Stimulated activated CD4-positive, alpha-beta T cell treated with anti-CD3 and anti-CD28 coated beads, Interleukin-4, amount 100 ng/mL, for 24 hours (primary cell): Measurements from ENCODE around the gene KRTAP10-3.
"Not testable (repeated sequence)": the region's sequence is repeated elsewhere in the genome, so short reads cannot be mapped to it uniquely, and the experiment has no call there.

ENCODE experiments used
- DNase-seq: peaks from one replicate; pipeline ENCODE4 v3.0.0-alpha.2; 2020

Gene KRTAP10-3

GRCh38 chr21:44558695-44559094 lies at the start of gene KRTAP10-3:
Gene KRTAP10-3 (minus strand): TSS chr21:44558795. CDS start chr21:44558715, 80 bp downstream.
- DNase-seq, result no peak

DNA sequence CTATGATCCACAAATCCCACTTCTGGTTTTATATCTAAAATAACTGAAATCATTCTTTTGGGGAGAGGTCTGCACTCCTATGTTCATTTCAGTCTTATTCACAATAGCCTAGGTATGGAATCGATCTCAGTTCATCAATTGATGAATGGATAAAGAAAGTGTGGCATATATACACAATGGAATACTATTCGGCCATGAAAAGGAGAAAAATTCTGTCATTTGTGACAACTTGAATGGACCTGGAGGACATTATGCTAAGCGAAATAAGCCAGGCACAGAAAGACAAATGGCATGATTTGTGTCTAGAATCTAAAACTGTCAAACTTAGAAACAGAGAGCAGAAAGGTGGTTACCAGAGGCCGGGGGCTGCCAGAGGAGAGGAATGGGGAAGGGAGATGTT lies 47.9 kb upstream of the KRTAP10-3 start:
- DNase-seq, result no peak

- no peak for DNase-seq
Observed at GRCh38 chr21:44603911-44604310, 45.3 kb upstream of the KRTAP10-3 start.

- no peak for DNase-seq
Observed at GRCh38 chr21:44603109-44603875, 44.7 kb upstream of the KRTAP10-3 start.

- DNase-seq, result no peak
Observed at GRCh38 chr21:44602463-44602850, 43.9 kb upstream of the KRTAP10-3 start.

- DNase-seq, result no peak
Observed at GRCh38 chr21:44601596-44602462, 43.2 kb upstream of the KRTAP10-3 start.

DNA sequence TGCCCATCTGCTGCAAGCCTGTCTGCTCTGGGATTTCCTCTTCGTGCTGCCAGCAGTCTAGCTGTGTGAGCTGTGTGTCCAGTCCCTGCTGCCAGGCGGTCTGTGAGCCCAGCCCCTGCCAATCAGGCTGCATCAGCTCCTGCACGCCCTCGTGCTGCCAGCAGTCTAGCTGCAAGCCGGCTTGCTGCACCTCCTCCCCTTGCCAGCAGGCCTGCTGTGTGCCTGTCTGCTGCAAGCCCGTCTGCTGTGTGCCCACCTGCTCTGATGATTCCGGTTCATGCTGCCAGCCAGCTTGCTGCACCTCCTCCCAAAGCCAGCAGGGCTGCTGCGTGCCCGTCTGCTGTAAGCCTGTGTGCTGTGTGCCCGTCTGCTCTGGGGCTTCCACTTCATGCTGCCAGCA lies 42.5 kb upstream of the KRTAP10-3 start:
- not testable (repeated sequence) for DNase-seq

GRCh38 chr21:44600118-44600978 lies 41.8 kb upstream of the KRTAP10-3 start, which contains the start of gene KRTAP10-7:
Gene KRTAP10-7 (plus strand): TSS chr21:44600597. CDS start chr21:44600622, 25 bp downstream.
- DNase-seq, result not testable (repeated sequence)

GRCh38 chr21:44599264-44600029 lies 40.9 kb upstream of the KRTAP10-3 start:
- no peak for DNase-seq

- no peak for DNase-seq
Observed at GRCh38 chr21:44598061-44598460, 39.5 kb upstream of the KRTAP10-3 start.

DNA sequence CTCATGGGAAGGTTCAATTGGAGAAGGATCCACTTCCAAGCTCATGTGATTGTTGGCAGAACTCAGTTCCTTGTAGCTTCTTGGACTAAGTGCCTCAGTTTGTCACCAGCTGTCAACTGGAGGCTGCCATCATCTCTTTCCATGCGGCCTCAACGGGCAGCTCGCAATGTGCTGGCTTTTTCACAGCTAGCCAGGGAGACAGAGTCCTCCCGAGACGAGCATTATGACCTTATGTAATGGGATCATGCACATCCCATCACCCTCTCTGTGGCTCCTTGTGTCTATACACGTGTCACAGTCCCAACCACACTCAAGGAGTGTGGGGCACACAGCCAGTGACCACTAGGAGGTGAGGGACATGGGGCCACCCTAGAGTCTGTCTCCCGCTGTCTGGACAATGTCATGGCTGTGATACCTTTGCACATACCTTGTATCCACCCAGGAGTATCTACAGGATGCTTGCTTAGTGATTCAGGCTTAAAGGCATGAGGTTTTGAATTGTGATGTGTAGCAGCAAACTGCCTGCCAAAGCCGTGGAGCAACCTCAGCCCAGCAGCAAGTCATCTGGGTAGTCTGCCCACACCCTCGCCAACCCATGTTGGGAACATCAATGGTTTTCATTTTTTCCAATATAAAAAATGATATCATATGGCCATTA lies 37.6 kb upstream of the KRTAP10-3 start:
- no peak for DNase-seq

GRCh38 chr21:44595524-44595923 lies 36.9 kb upstream of the KRTAP10-3 start:
- DNase-seq, result no peak

DNA sequence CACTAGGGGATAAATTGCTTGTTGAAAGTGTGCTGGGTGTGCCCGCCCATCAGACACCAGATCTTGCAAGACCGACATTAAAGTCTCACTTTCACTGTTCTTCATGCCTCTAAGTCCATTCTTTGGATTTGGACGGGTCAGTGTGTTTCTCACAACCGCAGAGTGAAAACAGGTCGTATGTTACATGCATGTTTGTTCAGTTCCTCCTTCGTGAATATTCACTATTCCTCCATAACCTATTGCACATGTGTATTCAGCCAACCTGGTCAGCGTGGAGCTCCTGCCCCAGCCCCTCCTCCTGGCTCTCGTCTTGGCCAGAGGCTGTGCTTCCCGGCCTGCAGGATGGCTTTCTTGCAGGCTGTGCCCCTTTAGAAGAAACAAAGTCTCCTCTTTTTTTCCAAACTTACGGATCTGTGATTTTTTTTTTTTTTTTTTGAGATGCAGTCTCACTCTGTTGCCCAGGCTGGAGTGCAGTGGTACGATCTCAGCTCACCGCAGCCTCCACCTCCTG lies 35.9 kb upstream of the KRTAP10-3 start:
- DNase-seq, result no peak

DNA sequence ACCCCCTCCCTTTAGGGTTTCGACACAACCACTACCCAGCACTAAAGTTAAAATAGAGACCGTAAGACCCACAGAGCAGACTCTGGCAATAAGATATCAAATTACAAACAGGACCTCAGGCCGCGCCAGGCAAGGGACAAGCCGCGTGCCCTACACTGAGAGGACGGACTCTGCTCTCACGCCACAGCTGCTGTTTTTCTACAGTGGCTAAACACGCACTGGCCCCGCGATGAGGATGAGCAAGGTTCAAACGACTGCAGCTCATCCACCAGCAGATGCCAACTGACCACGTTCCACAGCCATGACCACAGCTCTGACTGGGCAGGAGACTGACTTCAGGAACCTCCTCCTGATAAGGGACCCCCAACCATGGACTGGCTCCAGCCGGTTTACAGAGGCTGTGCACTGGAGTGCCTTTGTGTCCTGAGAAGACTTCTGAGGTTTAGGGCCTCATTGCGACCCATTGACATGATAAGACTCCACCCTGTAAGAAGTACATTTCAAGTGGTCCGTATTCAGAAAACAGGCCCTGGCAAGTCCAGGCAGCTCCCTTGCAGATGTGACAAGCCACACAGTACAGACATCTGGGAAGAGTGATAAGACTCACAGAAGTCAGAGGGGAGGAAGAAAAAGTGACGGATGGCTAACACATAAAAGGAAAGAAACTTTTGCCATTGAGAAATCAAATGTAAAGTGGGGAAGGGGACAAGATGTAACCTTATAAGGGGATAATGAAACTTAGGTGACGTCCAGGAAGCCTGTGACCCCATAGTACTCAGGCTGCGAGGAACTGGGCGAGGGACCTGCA lies 35.2 kb upstream of the KRTAP10-3 start:
- no peak for DNase-seq

- no peak for DNase-seq
Observed at GRCh38 chr21:44592446-44593311, 34.1 kb upstream of the KRTAP10-3 start, which contains the start of gene KRTAP10-6. Gene KRTAP10-6 (minus strand): TSS chr21:44592505. CDS start chr21:44592484, 21 bp downstream.

- not testable (repeated sequence) for DNase-seq
Observed at GRCh38 chr21:44591801-44592130, 33.2 kb upstream of the KRTAP10-3 start.

DNA sequence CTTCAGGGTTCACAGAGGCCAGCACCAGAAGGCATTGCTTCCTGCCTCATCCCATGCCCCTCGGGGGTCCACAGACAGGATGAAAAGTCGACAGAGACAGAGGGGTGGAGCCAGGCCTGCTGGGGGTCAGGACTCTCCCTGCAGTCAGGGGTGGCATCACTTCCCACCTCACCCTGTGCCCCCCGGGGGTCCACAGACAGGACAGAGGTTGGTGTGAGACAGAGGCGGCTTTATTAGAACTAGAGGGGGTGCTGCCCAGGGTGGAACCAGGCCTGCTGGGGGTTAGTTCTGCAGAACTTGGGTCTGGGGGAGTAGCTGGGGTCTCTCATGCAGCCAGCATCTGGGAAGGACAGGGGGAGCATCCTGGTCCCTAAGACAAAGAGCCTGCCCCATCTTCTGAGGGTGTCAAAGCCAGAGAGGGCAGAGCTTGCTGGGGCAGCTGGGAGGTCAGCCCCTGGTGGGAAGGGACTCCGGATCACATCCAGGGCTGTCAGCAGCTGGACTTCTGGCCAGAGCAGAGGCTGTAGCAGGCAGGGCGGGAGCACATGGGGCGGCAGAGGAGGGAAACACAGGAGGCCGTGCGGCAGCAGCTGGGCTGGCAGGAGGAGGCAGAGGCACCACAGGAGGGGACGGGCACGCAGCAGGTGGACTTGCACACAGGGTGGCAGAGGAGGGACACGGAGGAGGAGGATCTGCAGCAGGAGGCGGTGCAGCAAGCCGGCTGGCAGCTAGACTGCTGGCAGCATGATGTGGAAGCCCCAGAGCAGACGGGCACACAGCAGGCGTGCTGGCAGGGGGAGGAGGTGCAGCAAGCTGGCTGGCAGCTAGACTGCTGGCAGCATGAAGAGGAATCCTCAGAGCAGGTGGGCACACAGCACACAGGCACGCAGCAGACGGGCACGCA lies 32.6 kb upstream of the KRTAP10-3 start:
- not testable (repeated sequence) for DNase-seq

DNA sequence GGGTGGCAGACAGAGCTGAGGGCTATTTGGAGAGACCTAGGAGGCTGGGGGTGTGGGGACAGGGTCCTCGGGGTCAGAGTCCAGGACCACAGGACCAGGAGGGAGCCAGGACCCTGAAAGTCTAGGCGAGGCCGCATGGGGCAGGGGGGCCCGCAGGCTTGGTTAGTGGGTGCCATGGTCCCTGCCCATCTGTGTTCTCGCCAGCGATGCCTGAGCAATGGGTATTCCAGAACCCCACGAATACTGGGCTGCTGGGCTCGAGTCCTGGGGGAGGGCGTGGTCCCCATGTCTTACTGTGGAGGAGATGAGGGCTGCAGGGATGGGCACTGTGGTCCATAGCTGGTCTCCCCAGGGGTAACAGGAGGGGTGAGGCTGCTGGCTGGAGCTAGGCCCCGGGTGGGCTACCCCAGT lies 31.7 kb upstream of the KRTAP10-3 start:
- DNase-seq, result no peak
